HepG2 (cell line): ENCODE results near the gene SFRP4. TPM values are rescaled to one million over a fixed set of nuclear protein-coding genes. Genes with fewer than 3 reads are reported as not detected.

Experiments used
- ADNP ChIP-seq: sonication (generic); formaldehyde crosslinking; IDR thresholded peaks from 2 replicates; pipeline ENCODE4 v1.4.0; 2020; ENCODE audit warnings: missing genetic modification reagents
- ARID4A ChIP-seq: sonication (generic); formaldehyde crosslinking; IDR thresholded peaks from 2 replicates; pipeline ENCODE4 v1.5.0; 2020; ENCODE audit warnings: mild to moderate bottlenecking, missing genetic modification reagents, borderline replicate concordance
- CREBL2 ChIP-seq: sonication (generic); formaldehyde crosslinking; IDR thresholded peaks from 2 replicates; pipeline ENCODE4 v1.8.1; 2023; ENCODE audit warnings: missing genetic modification reagents, mild to moderate bottlenecking, borderline replicate concordance
- E2F5 ChIP-seq: sonication (generic); formaldehyde crosslinking; conservative IDR thresholded peaks from 2 replicates; pipeline ENCODE4 v1.4.0; 2020; ENCODE audit warnings: missing genetic modification reagents
- FOXJ3 ChIP-seq: sonication (generic); formaldehyde crosslinking; IDR thresholded peaks from 2 replicates; pipeline ENCODE4 v1.4.0; 2020; ENCODE audit warnings: missing genetic modification reagents, mild to moderate bottlenecking, borderline replicate concordance
- HIVEP1 ChIP-seq: sonication (generic); formaldehyde crosslinking; IDR thresholded peaks from 2 replicates; pipeline ENCODE4 v1.4.0; 2020; ENCODE audit warnings: mild to moderate bottlenecking, missing genetic modification reagents
- HOXA9 ChIP-seq: sonication (generic); formaldehyde crosslinking; IDR thresholded peaks from 2 replicates; pipeline ENCODE4 v1.8.1; 2022; ENCODE audit warnings: missing genetic modification reagents, mild to moderate bottlenecking, moderate library complexity, borderline replicate concordance
- IRX3 ChIP-seq: sonication (generic); formaldehyde crosslinking; IDR thresholded peaks from 2 replicates; pipeline ENCODE4 v1.8.1; 2023; ENCODE audit warnings: mild to moderate bottlenecking, low read depth, missing genetic modification reagents, borderline replicate concordance
- ISL2 ChIP-seq: sonication (generic); formaldehyde crosslinking; IDR thresholded peaks from 2 replicates; pipeline ENCODE4 v1.5.0; 2020; ENCODE audit warnings: missing genetic modification reagents
- KDM4B ChIP-seq: sonication (generic); formaldehyde crosslinking; IDR thresholded peaks from 2 replicates; pipeline ENCODE4 v1.4.0; 2020; ENCODE audit warnings: missing genetic modification reagents
- KLF11 ChIP-seq: IDR thresholded peaks from 2 replicates; pipeline ENCODE4 v1.6.1; 2016; ENCODE audit warnings: missing compliant biosample characterization
- MBNL3 ChIP-seq: fragments of 250-450 bp; sonication (Bioruptor Pico); conservative IDR thresholded peaks from 2 replicates; pipeline ENCODE4 v1.8.0; 2022; ENCODE audit warnings: mild to moderate bottlenecking, inconsistent platforms
- MTA1 ChIP-seq: sonication (generic); formaldehyde crosslinking; IDR thresholded peaks from 2 replicates; pipeline ENCODE4 v1.4.0; 2020; ENCODE audit warnings: missing genetic modification reagents, mild to moderate bottlenecking, borderline replicate concordance
- MTF2 ChIP-seq: sonication (generic); formaldehyde crosslinking; IDR thresholded peaks from 2 replicates; pipeline ENCODE4 v1.5.0; 2020; ENCODE audit warnings: missing genetic modification reagents, borderline replicate concordance
- NR2C2 ChIP-seq: sonication (generic); formaldehyde crosslinking; IDR thresholded peaks from 2 replicates; pipeline ENCODE4 v1.4.0; 2020; ENCODE audit warnings: missing genetic modification reagents, mild to moderate bottlenecking, moderate library complexity, borderline replicate concordance
- RCOR2 ChIP-seq: IDR thresholded peaks from 2 replicates; pipeline ENCODE4 v1.6.1; 2016; ENCODE audit warnings: missing biosample characterization, missing genetic modification reagents
- RELA ChIP-seq: sonication (generic); formaldehyde crosslinking; IDR thresholded peaks from 2 replicates; pipeline ENCODE4 v1.4.0; 2020; ENCODE audit warnings: missing genetic modification reagents
- SIX1 ChIP-seq: sonication (generic); formaldehyde crosslinking; IDR thresholded peaks from 2 replicates; pipeline ENCODE4 v1.4.0; 2020; ENCODE audit warnings: missing genetic modification reagents, borderline replicate concordance
- SUZ12 ChIP-seq: fragments of 150-350 bp; IDR thresholded peaks from 2 replicates; pipeline ENCODE4 v1.6.1; 2014; ENCODE audit warnings: low read depth, low read length
- THAP11 ChIP-seq: IDR thresholded peaks from 2 replicates; pipeline ENCODE4 v1.6.1; 2016; ENCODE audit warnings: missing biosample characterization, missing genetic modification reagents
- ZNF430 ChIP-seq: sonication (generic); formaldehyde crosslinking; IDR thresholded peaks from 2 replicates; pipeline ENCODE4 v1.9.0; 2021; ENCODE audit warnings: mild to moderate bottlenecking, missing genetic modification reagents
- ZNF510 ChIP-seq: sonication (generic); formaldehyde crosslinking; IDR thresholded peaks from 2 replicates; pipeline ENCODE4 v1.4.0; 2020; ENCODE audit warnings: low read depth, mild to moderate bottlenecking, missing genetic modification reagents
- ZZZ3 ChIP-seq: sonication (generic); formaldehyde crosslinking; IDR thresholded peaks from 2 replicates; pipeline ENCODE4 v1.4.0; 2020; ENCODE audit warnings: missing genetic modification reagents, mild to moderate bottlenecking, borderline replicate concordance
- polyA plus RNA-seq, 8 experiments: library from polyadenylated mRNA; depleted of rRNA in 3 of 8; stranded (reverse) in 7 of 8; unstranded in 1 of 8; fragments of >200 nt; fragmentation: Illumina TruSeq in 4 of 8; extraction: Trizol in 4 of 8; gene quantifications; 2 replicates each; pipeline versions ENCODE4 v1.2.1 to v1.2.3, GENCODE V29; 2011 to 2016; ENCODE audit warnings: low read depth in 4 of 8, missing spikeins in 1 of 8, mixed read lengths in 1 of 8; ENCODE audit not compliant: insufficient read depth in 1 of 8
- total RNA-seq, 5 experiments: library from RNA; depleted of rRNA; stranded (reverse); fragments of >200 nt; fragmentation: Illumina TruSeq; extraction: Trizol; gene quantifications; 2 replicates each; pipeline ENCODE4 v1.2.3, GENCODE V29; 2016; ENCODE audit warnings: low read depth in 1 of 5

SFRP4 gene
- total and polyA plus RNA-seq, 2 of the 13 experiments (the other 11 are each of a cell fraction or from before 2014, with no cell fraction given), result 0.96 to 1.8 TPM

GRCh38 chr7:37920849-37921805 is 4.5 kb upstream of the SFRP4 start (continued):
- TF ChIP-seq CREBL2 (CRISPR knock-in tag), result peak; percentile 72; the same call in 1 of the 2 replicates
- TF ChIP-seq ADNP (CRISPR knock-in tag), result no peak
- TF ChIP-seq HOXA9 (CRISPR knock-in tag), result 0 out of 2 replicates have a peak, but pooled peaks have one; percentile 53
- TF ChIP-seq ZNF430 (CRISPR knock-in tag), result peak; percentile 60; the same call in 1 of the 2 replicates
- TF ChIP-seq ZZZ3 (CRISPR knock-in tag), result no peak
- TF ChIP-seq MTF2 (CRISPR knock-in tag), result 0 out of 2 replicates have a peak, but pooled peaks have one; percentile 31
- no peak for TF ChIP-seq THAP11
- peak; percentile 72; the same call in 1 of the 2 replicates for TF ChIP-seq ARID4A
- TF ChIP-seq NR2C2, result peak; percentile 71; the same call in 1 of the 2 replicates
- no peak for TF ChIP-seq RCOR2 (CRISPR knock-in tag)
- no peak for TF ChIP-seq FOXJ3 (CRISPR knock-in tag)
- TF ChIP-seq SIX1 (CRISPR knock-in tag), result no peak
- TF ChIP-seq KDM4B (CRISPR knock-in tag), result no peak
- peak; percentile 93 for TF ChIP-seq MTA1 (CRISPR knock-in tag)
- no peak for TF ChIP-seq ZNF510 (CRISPR knock-in tag)
- TF ChIP-seq SUZ12, result no peak
- peak; percentile 77; the same call in 1 of the 2 replicates for TF ChIP-seq IRX3 (CRISPR knock-in tag)
- no peak for TF ChIP-seq HIVEP1 (CRISPR knock-in tag)
- TF ChIP-seq RELA (CRISPR knock-in tag), result no peak
- no peak; the same call in 1 of the 2 replicates for TF ChIP-seq KLF11 (CRISPR knock-in tag)
- no peak for TF ChIP-seq MBNL3 (CRISPR knock-in tag)
- TF ChIP-seq ISL2 (CRISPR knock-in tag), result peak; percentile 61; the same call in 1 of the 2 replicates
- no peak for TF ChIP-seq E2F5 (CRISPR knock-in tag)
